Measurements from ENCODE around the gene AJM1. TPM values are rescaled to one million over a fixed set of nuclear protein-coding genes. Genes with fewer than 3 reads are reported as not detected.
"Not testable (repeated sequence)": the region's sequence is repeated elsewhere in the genome, so short reads cannot be mapped to it uniquely, and the experiment has no call there.

AJM1 gene
- total RNA-seq, 2 experiments from 2014 or later: 2.4 to 5.1 TPM

DNA sequence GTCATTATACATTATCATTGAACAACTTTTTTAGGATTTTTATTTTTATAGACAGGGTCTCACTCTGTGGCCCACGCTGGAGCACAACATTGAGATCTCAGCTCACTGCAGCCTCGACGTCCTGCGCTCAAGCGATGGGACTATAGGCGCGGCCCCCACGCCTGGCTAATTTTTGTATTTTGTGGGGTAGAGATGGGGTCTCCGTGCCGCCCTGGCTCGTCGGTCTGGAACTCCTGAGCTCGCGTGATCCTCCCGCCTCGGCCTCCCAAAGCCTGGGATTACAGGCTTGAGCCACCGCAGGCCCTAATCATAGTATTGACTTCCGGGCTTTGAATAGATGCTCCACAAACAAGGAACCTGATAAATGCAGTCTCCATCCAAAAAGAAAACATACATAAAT lies 25.2 kb downstream of the AJM1 start:
- Histone ChIP-seq H3K4me1 (ENCODE audit: insufficient read depth, low read length, poor library complexity, severe bottlenecking) (peaks cover 13% of the 10 kb centered on the region), H3K4me3 (ENCODE audit: low read depth, low read length, poor library complexity, severe bottlenecking) (no peak overlapping the region), H3K36me3 (ENCODE audit: insufficient read depth, low read length) (peaks cover 18% of the 10 kb centered on the region), H3K4me2 (ENCODE audit: low read length) (peak overlapping the region; percentile 64), H3K9me2 (ENCODE audit: insufficient read depth, low read length) (no peaks in the 10 kb centered on the region), H3K79me2 (ENCODE audit: insufficient read depth, low read depth, low read length) (peaks cover 23% of the 10 kb centered on the region), H4K20me1 (ENCODE audit: insufficient read depth, low read length) (no peaks in the 10 kb centered on the region), H3K9me3 (ENCODE audit: low read length) (peaks cover 13% of the 10 kb centered on the region), H3K27ac (ENCODE audit: low read depth, low read length, poor library complexity, severe bottlenecking) (no peak overlapping the region), H2AFZ (ENCODE audit: low read length) (no peak overlapping the region)
- CTCF ChIA-PET (ENCODE audit: unreplicated experiment): no interaction called here
- POLR2A ChIA-PET: no interaction called here
- BruUV-seq (replicated peaks): TSS peak; percentile 86
- no peak for DNase-seq (ENCODE audit: low spot score)
- TF ChIP-seq, protein P1, sequence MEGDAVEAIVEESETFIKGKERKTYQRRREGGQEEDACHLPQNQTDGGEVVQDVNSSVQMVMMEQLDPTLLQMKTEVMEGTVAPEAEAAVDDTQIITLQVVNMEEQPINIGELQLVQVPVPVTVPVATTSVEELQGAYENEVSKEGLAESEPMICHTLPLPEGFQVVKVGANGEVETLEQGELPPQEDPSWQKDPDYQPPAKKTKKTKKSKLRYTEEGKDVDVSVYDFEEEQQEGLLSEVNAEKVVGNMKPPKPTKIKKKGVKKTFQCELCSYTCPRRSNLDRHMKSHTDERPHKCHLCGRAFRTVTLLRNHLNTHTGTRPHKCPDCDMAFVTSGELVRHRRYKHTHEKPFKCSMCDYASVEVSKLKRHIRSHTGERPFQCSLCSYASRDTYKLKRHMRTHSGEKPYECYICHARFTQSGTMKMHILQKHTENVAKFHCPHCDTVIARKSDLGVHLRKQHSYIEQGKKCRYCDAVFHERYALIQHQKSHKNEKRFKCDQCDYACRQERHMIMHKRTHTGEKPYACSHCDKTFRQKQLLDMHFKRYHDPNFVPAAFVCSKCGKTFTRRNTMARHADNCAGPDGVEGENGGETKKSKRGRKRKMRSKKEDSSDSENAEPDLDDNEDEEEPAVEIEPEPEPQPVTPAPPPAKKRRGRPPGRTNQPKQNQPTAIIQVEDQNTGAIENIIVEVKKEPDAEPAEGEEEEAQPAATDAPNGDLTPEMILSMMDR (conservative IDR thresholded peaks at IDR 0.05; ENCODE audit: low read length): no peak
- TF ChIP-seq EZH2phosphoT487 (IDR thresholded peaks at IDR 0.05; ENCODE audit: borderline replicate concordance, low read depth, low read length): no peak
- intact Hi-C loops (cut with micrococcal nuclease; ENCODE audit: unreplicated experiment): loop anchor here (2.0 kb wide), 1 partner anchor 19 kb away; the partner anchor contains the start of gene TRAF2

DNA sequence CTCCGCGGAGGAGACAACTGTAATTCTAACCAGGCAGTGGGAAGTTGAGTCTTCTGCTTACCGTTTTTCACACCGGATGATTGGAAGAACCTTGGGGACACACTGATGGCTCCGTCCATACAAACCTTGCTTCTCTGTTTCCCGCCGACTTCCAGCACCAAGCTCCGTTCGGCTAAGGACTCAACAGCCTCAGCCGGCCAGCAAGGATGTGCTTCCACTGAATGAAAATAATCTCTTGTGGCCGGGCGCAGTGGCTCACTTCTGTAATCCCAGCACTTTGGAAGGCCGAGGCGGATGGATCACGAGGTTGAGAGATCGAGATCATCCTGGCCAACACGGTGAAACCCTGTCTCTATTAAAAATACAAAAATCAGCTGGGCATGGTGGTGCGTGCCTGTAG lies 25.6 kb downstream of the AJM1 start:
- H2AFZ ChIP-seq (ENCODE audit: low read length): no peak overlapping the region
- CTCF ChIA-PET (ENCODE audit: unreplicated experiment): no interaction called here
- intact Hi-C loops (cut with micrococcal nuclease; ENCODE audit: unreplicated experiment): loop anchor here (2.0 kb wide), 1 partner anchor 19 kb away; the partner anchor contains the start of gene TRAF2
- peaks cover 13% of the 10 kb centered on the region for H3K4me1 ChIP-seq (ENCODE audit: insufficient read depth, low read length, poor library complexity, severe bottlenecking)
- BruUV-seq (replicated peaks): no TSS peak
- TF ChIP-seq EZH2phosphoT487 (IDR thresholded peaks at IDR 0.05; ENCODE audit: borderline replicate concordance, low read depth, low read length): no peak
- H3K4me3 ChIP-seq (ENCODE audit: low read depth, low read length, poor library complexity, severe bottlenecking): no peak overlapping the region
- POLR2A ChIA-PET: no interaction called here
- no peaks in the 10 kb centered on the region for H4K20me1 ChIP-seq (ENCODE audit: insufficient read depth, low read length)
- no peak overlapping the region for H3K27ac ChIP-seq (ENCODE audit: low read depth, low read length, poor library complexity, severe bottlenecking)
- H3K9me3 ChIP-seq (ENCODE audit: low read length): peaks cover 17% of the 10 kb centered on the region
- H3K4me2 ChIP-seq (ENCODE audit: low read length): no peak overlapping the region
- peaks cover 14% of the 10 kb centered on the region for H3K36me3 ChIP-seq (ENCODE audit: insufficient read depth, low read length)
- no peak for DNase-seq (ENCODE audit: low spot score)
- H3K79me2 ChIP-seq (ENCODE audit: insufficient read depth, low read depth, low read length): peaks cover 23% of the 10 kb centered on the region
- no peaks in the 10 kb centered on the region for H3K9me2 ChIP-seq (ENCODE audit: insufficient read depth, low read length)

DNA sequence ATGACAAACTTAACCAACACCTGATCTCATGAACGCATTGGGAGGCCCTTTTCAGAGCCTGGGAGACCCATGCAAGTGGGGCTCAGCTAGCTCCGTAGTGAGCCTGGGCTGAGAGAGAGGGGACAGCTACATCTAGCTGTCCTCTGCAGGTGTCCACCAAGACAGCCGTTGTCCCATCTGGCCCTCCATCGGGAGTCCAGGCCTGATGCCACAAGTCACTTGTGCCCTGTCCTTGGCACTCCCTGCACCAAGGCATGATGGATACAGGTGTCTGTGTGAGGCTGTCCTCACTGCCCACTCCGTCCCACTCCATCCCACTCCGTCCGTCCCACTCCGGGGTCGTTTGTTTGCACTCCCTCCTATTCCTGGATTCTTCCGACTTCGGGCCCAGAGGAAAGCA lies 26.4 kb downstream of the AJM1 start:
- Histone ChIP-seq H3K27ac (ENCODE audit: low read depth, low read length, poor library complexity, severe bottlenecking) (no peak overlapping the region), H4K20me1 (ENCODE audit: insufficient read depth, low read length) (no peaks in the 10 kb centered on the region), H3K4me1 (ENCODE audit: insufficient read depth, low read length, poor library complexity, severe bottlenecking) (peaks cover 13% of the 10 kb centered on the region), H3K9me3 (ENCODE audit: low read length) (peaks cover 25% of the 10 kb centered on the region), H3K4me3 (ENCODE audit: low read depth, low read length, poor library complexity, severe bottlenecking) (no peak overlapping the region), H3K79me2 (ENCODE audit: insufficient read depth, low read depth, low read length) (peaks cover 23% of the 10 kb centered on the region), H3K4me2 (ENCODE audit: low read length) (no peak overlapping the region), H3K9me2 (ENCODE audit: insufficient read depth, low read length) (no peaks in the 10 kb centered on the region), H2AFZ (ENCODE audit: low read length) (no peak overlapping the region), H3K36me3 (ENCODE audit: insufficient read depth, low read length) (peaks cover 7% of the 10 kb centered on the region)
- no peak for DNase-seq (ENCODE audit: low spot score)
- POLR2A ChIA-PET: no interaction called here
- no peak for TF ChIP-seq EZH2phosphoT487 (IDR thresholded peaks at IDR 0.05; ENCODE audit: borderline replicate concordance, low read depth, low read length)
- TF ChIP-seq, protein P1 (conservative IDR thresholded peaks at IDR 0.05; ENCODE audit: low read length): no peak
- CTCF ChIA-PET (ENCODE audit: unreplicated experiment): no interaction called here
- intact Hi-C loops (cut with micrococcal nuclease; ENCODE audit: unreplicated experiment): no loop called here
- no TSS peak for BruUV-seq (replicated peaks)

DNA sequence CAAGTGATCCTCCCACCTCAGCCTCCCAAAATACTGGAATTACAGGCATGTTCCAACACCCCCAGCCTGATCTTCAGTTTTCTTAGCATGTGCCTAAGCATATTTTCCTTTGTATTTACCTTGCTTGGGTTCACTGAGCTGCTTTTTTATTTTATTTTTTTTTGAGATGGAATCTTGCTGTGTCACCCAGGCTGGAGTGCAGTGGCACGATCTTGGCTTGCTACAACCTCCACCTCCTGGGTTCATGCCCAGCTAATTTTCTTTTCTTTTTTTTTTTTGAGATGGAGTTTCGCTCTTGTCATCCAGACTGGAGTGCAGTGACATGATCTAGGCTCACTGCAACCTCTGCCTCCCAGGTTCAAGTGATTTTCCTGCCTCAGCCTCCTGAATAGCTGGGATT lies 27.3 kb downstream of the AJM1 start:
- H3K9me2 ChIP-seq (ENCODE audit: insufficient read depth, low read length); H3K27ac ChIP-seq (ENCODE audit: low read depth, low read length, poor library complexity, severe bottlenecking); CTCF ChIA-PET (ENCODE audit: unreplicated experiment); H4K20me1 ChIP-seq (ENCODE audit: insufficient read depth, low read length); H2AFZ ChIP-seq (ENCODE audit: low read length); DNase-seq (ENCODE audit: low spot score); BruUV-seq (replicated peaks); intact Hi-C loops (cut with micrococcal nuclease; ENCODE audit: unreplicated experiment); H3K4me3 ChIP-seq (ENCODE audit: low read depth, low read length, poor library complexity, severe bottlenecking); H3K36me3 ChIP-seq (ENCODE audit: insufficient read depth, low read length); H3K4me2 ChIP-seq (ENCODE audit: low read length): not testable (repeated sequence)
- Histone ChIP-seq H3K4me1 (ENCODE audit: insufficient read depth, low read length, poor library complexity, severe bottlenecking) (peaks cover 13% of the 10 kb centered on the region), H3K9me3 (ENCODE audit: low read length) (peaks cover 25% of the 10 kb centered on the region), H3K79me2 (ENCODE audit: insufficient read depth, low read depth, low read length) (peaks cover 20% of the 10 kb centered on the region)
- POLR2A ChIA-PET: interaction anchor here (1.4 kb wide), 1 partner anchor 17 kb away, joined by 3 read pairs; the partner anchor contains the start of gene TRAF2

Measured in OCI-LY7 (cell line).